IPS DF 6.9 (cell line): ENCODE measurements around the gene CUX1.
"Not testable (repeated sequence)": the region's sequence is repeated elsewhere in the genome, so short reads cannot be mapped to it uniquely, and the experiment has no call there.

ENCODE experiments used
- DNase-seq: peaks from one replicate; pipeline ENCODE4 v3.0.0-alpha.2; 2013; ENCODE audit warnings: low read depth, low spot score
- H3K27ac ChIP-seq: one replicate; pipeline ENCODE4 v1.5.1; 2013; ENCODE audit warnings: low read length, control low read depth
- H3K27me3 ChIP-seq: 2 replicates; pipeline ENCODE4 v1.6.1; 2013; ENCODE audit warnings: mild to moderate bottlenecking, low read length; ENCODE audit not compliant: control insufficient read depth, insufficient read depth
- H3K36me3 ChIP-seq: 2 replicates; pipeline ENCODE4 v1.6.1; 2013; ENCODE audit warnings: low read length; ENCODE audit not compliant: control insufficient read depth, insufficient read depth
- H3K4me1 ChIP-seq: 2 replicates; pipeline ENCODE4 v1.6.1; 2013; ENCODE audit warnings: low read length; ENCODE audit not compliant: control insufficient read depth, insufficient read depth
- H3K4me3 ChIP-seq: 2 replicates; pipeline ENCODE4 v1.5.1; 2013; ENCODE audit warnings: mild to moderate bottlenecking, low read length
- H3K9me3 ChIP-seq: 2 replicates; pipeline ENCODE4 v1.6.1; 2013; ENCODE audit warnings: low read length, inconsistent platforms; ENCODE audit not compliant: control insufficient read depth, insufficient read depth
- WGBS: extraction: QIAGEN DNeasy Blood & Tissue Kit; methylation state at CpG from one replicate; pipeline ENCODE4 v1.1.7; 2013; ENCODE audit warnings: mixed read lengths, missing lambda C conversion rate; ENCODE audit not compliant: insufficient read length, insufficient coverage; 5-methylcytosine and 5-hydroxymethylcytosine counted together

CUX1 gene

GRCh38 chr7:102329366-102329765 lies 511.9 kb downstream of the CUX1 start:
- H3K27me3 ChIP-seq, H3K9me3 ChIP-seq, H3K36me3 ChIP-seq, H3K4me3 ChIP-seq, H3K27ac ChIP-seq, H3K4me1 ChIP-seq, DNase-seq: not testable (repeated sequence)
- whole genome bisulfite sequencing: no CpG with 5 or more reads among the region's 9 CpGs

- WGBS: no CpG with 5 or more reads among the region's 8 CpGs
- not testable (repeated sequence) for H3K36me3 ChIP-seq, H3K4me1 ChIP-seq, H3K27ac ChIP-seq, H3K4me3 ChIP-seq, DNase-seq, H3K27me3 ChIP-seq, H3K9me3 ChIP-seq
These were observed 513.4 kb downstream of the CUX1 start for GRCh38 chr7:102330666-102331460.
